ENCODE results near the gene SORBS2. TPM values are rescaled to one million over a fixed set of nuclear protein-coding genes. Genes with fewer than 3 reads are reported as not detected.

The SORBS2 gene
- total and polyA plus RNA-seq, 2 donors (not counting 1 experiment from before 2014, with no cell fraction given) = 0.25 to 0.89 TPM

DNA sequence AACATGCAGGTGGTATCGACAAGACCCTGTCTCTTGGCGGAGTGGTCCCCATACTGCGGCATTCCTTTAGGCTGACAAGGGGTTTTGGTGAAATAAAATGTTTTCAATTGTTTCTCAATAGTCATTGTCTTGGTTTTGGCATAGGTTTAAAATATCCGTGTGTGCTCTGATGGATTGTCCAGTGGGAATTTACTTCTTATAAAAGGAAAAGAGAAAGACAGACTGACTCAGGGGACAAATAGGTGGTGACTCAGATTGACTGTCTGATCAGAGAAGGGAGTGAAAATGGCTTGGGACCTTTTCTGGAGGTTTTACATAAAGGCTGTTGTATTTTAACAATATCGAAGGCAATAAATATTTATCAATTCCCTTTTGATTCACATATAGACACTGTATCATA lies 129.8 kb downstream of the SORBS2 start:
- DNase-seq (no peak), ATAC-seq (ENCODE audit: low read depth) (no peak)
- Histone ChIP-seq H3K27ac (ENCODE audit: low read length in 2 of 2) (no peak overlapping the region), H3K36me3 (replicated peaks in 1 of 2; ENCODE audit: control extremely low read depth in 1 of 2, control insufficient read depth in 1 of 2, extremely low read depth in 1 of 2, insufficient read depth in 2 of 2, low read length in 1 of 2) (no peaks in the 10 kb centered on the region), H2AFZ (ENCODE audit: insufficient read depth, low read depth, low read length, poor library complexity, severe bottlenecking) (no peak overlapping the region), H4K20me1 (ENCODE audit: control insufficient read depth, insufficient read depth, low read length, poor library complexity, severe bottlenecking) (no peaks in the 10 kb centered on the region), H3K4me1 (ENCODE audit: control insufficient read depth in 2 of 2, insufficient read depth in 2 of 2, low read length in 2 of 2) (no peaks in the 10 kb centered on the region), H3K79me2 (ENCODE audit: control insufficient read depth, insufficient read depth, low read length) (no peaks in the 10 kb centered on the region), H3K9me3 (ENCODE audit: control extremely low read depth in 1 of 3, control insufficient read depth in 2 of 3, insufficient read depth in 1 of 3, low read length in 2 of 3) (no peaks in the 10 kb centered on the region), H3K9ac (ENCODE audit: low read length) (no peak overlapping the region), H3K27me3 (replicated peaks in 1 of 4; ENCODE audit: control extremely low read depth in 1 of 4, control insufficient read depth in 3 of 4, insufficient read depth in 4 of 4, low read length in 3 of 4) (no peaks in the 10 kb centered on the region), H3K4me3 (ENCODE audit: control extremely low read depth in 1 of 5, extremely low read depth in 1 of 5, insufficient read depth in 1 of 5, low read depth in 2 of 5, low read length in 4 of 5) (no peak overlapping the region), H3K4me2 (replicated peaks; ENCODE audit: low read depth, low read length, poor library complexity, severe bottlenecking) (no peak overlapping the region)
- Mint-ChIP-seq H3K4me1 (no peaks in the 10 kb centered on the region), H3K4me3 (no peak overlapping the region), H3K27ac (no peak overlapping the region), H3K9me3 (ENCODE audit: insufficient read depth) (peaks cover 1% of the 10 kb centered on the region), H3K27me3 (peaks cover 16% of the 10 kb centered on the region)
- ChIA-PET POLR2A (no interaction called here), CTCF (no interaction called here)
- 89% methylated on average over 4 of the region's 5 CpGs for WGBS (ENCODE audit: insufficient coverage)
- TF ChIP-seq EZH2 (IDR thresholded peaks at IDR 0.05; ENCODE audit: borderline replicate concordance, insufficient read depth, low read depth, low read length, poor library complexity, severe bottlenecking) = no peak
- TF ChIP-seq, protein P1, sequence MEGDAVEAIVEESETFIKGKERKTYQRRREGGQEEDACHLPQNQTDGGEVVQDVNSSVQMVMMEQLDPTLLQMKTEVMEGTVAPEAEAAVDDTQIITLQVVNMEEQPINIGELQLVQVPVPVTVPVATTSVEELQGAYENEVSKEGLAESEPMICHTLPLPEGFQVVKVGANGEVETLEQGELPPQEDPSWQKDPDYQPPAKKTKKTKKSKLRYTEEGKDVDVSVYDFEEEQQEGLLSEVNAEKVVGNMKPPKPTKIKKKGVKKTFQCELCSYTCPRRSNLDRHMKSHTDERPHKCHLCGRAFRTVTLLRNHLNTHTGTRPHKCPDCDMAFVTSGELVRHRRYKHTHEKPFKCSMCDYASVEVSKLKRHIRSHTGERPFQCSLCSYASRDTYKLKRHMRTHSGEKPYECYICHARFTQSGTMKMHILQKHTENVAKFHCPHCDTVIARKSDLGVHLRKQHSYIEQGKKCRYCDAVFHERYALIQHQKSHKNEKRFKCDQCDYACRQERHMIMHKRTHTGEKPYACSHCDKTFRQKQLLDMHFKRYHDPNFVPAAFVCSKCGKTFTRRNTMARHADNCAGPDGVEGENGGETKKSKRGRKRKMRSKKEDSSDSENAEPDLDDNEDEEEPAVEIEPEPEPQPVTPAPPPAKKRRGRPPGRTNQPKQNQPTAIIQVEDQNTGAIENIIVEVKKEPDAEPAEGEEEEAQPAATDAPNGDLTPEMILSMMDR (IDR thresholded peaks at IDR 0.05) = no peak
- intact Hi-C loops (cut with micrococcal nuclease) = no loop called here

DNA sequence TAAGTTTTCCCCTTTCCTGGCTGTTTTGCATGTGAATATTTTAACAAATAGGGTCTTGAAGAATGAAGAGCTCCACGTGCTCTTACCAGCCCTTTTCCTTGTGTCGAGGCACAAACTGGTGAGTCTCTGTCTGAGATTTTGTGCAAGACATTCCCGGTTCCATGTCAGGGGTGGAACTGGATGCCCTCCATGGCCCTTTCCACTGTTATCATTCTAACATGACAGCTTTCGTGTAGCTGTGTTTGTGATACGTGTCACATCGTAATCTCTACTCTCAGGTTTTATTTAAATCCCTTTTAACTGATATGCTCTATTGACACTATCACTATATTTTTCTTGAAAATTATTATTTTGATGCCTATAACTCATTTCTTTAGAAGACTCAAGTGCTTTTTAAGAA lies 130.4 kb downstream of the SORBS2 start:
- H2AFZ ChIP-seq (ENCODE audit: insufficient read depth, low read depth, low read length, poor library complexity, severe bottlenecking) = no peak overlapping the region
- no peak overlapping the region for H3K9ac ChIP-seq (ENCODE audit: low read length)
- intact Hi-C loops (cut with micrococcal nuclease) = no loop called here
- Mint-ChIP-seq H3K4me1 (no peaks in the 10 kb centered on the region), H3K27ac (no peak overlapping the region), H3K4me3 (no peak overlapping the region), H3K27me3 (peaks cover 19% of the 10 kb centered on the region), H3K9me3 (ENCODE audit: insufficient read depth) (peaks cover 3% of the 10 kb centered on the region)
- H3K4me1 ChIP-seq (ENCODE audit: control insufficient read depth in 2 of 2, insufficient read depth in 2 of 2, low read length in 2 of 2) = no peaks in the 10 kb centered on the region
- H3K36me3 ChIP-seq (replicated peaks in 1 of 2; ENCODE audit: control extremely low read depth in 1 of 2, control insufficient read depth in 1 of 2, extremely low read depth in 1 of 2, insufficient read depth in 2 of 2, low read length in 1 of 2) = no peaks in the 10 kb centered on the region
- no peak for ATAC-seq (ENCODE audit: low read depth)
- no peak overlapping the region for H3K4me3 ChIP-seq (ENCODE audit: control extremely low read depth in 1 of 5, extremely low read depth in 1 of 5, insufficient read depth in 1 of 5, low read depth in 2 of 5, low read length in 4 of 5)
- no peaks in the 10 kb centered on the region for H3K27me3 ChIP-seq (replicated peaks in 1 of 4; ENCODE audit: control extremely low read depth in 1 of 4, control insufficient read depth in 3 of 4, insufficient read depth in 4 of 4, low read length in 3 of 4)
- no peaks in the 10 kb centered on the region for H4K20me1 ChIP-seq (ENCODE audit: control insufficient read depth, insufficient read depth, low read length, poor library complexity, severe bottlenecking)
- 86% methylated on average over 4 of the region's 6 CpGs for whole genome bisulfite sequencing (ENCODE audit: insufficient coverage)
- POLR2A ChIA-PET = no interaction called here
- H3K27ac ChIP-seq (ENCODE audit: low read length in 2 of 2) = no peak overlapping the region
- DNase-seq = no peak
- no peaks in the 10 kb centered on the region for H3K9me3 ChIP-seq (ENCODE audit: control extremely low read depth in 1 of 3, control insufficient read depth in 2 of 3, insufficient read depth in 1 of 3, low read length in 2 of 3)
- H3K4me2 ChIP-seq (replicated peaks; ENCODE audit: low read depth, low read length, poor library complexity, severe bottlenecking) = no peak overlapping the region
- H3K79me2 ChIP-seq (ENCODE audit: control insufficient read depth, insufficient read depth, low read length) = no peaks in the 10 kb centered on the region
- TF ChIP-seq, protein P1 (IDR thresholded peaks at IDR 0.05) = no peak
- TF ChIP-seq EZH2 (IDR thresholded peaks at IDR 0.05; ENCODE audit: borderline replicate concordance, insufficient read depth, low read depth, low read length, poor library complexity, severe bottlenecking) = no peak
- CTCF ChIA-PET = no interaction called here
